Karpas-422 (cell line): ENCODE data around the gene IQGAP2. TPM values are rescaled to one million over a fixed set of nuclear protein-coding genes. Genes with fewer than 3 reads are reported as not detected.

ENCODE experiments used
- DNase-seq: peaks from one replicate; pipeline ENCODE4 v3.0.0-alpha.2; 2015
- H2AFZ ChIP-seq: fragments of 200-600 bp; sonication (generic); 2 replicates; pipeline ENCODE4 v1.6.1; 2014; ENCODE audit warnings: antibody characterized with exemption, low read length, mixed read lengths
- H3K27ac ChIP-seq: fragments of 200-600 bp; sonication (generic); 2 replicates; pipeline ENCODE4 v1.5.1; 2014; ENCODE audit warnings: mild to moderate bottlenecking, low read length, moderate library complexity
- H3K27me3 ChIP-seq: fragments of 200-600 bp; sonication (generic); 2 replicates; pipeline ENCODE4 v1.6.1; 2014; ENCODE audit warnings: low read length, mixed read lengths
- H3K36me3 ChIP-seq: fragments of 200-600 bp; sonication (generic); 2 replicates; pipeline ENCODE4 v1.6.1; 2014; ENCODE audit warnings: low read length, mixed read lengths; ENCODE audit not compliant: insufficient read depth
- H3K4me1 ChIP-seq: fragments of 200-600 bp; sonication (generic); 2 replicates; pipeline ENCODE4 v1.6.1; 2014; ENCODE audit warnings: mild to moderate bottlenecking, low read length, mixed read lengths
- H3K4me2 ChIP-seq: fragments of 200-600 bp; sonication (generic); 2 replicates; pipeline ENCODE4 v1.6.1; 2014; ENCODE audit warnings: low read length, low read depth, mild to moderate bottlenecking; ENCODE audit not compliant: poor library complexity, severe bottlenecking
- H3K4me3 ChIP-seq: fragments of 200-600 bp; sonication (generic); 2 replicates; pipeline ENCODE4 v1.5.1; 2014; ENCODE audit warnings: mild to moderate bottlenecking, antibody characterized with exemption, low read length, mixed read lengths
- H3K79me2 ChIP-seq: fragments of 200-600 bp; sonication (generic); 2 replicates; pipeline ENCODE4 v1.6.1; 2014; ENCODE audit warnings: mild to moderate bottlenecking, low read length, mixed read lengths
- H3K9ac ChIP-seq: fragments of 200-600 bp; sonication (generic); 2 replicates; pipeline ENCODE4 v1.6.0; 2014; ENCODE audit warnings: low read length
- H3K9me2 ChIP-seq: fragments of 200-600 bp; sonication (generic), shearing (Covaris generic); replicated peaks from 2 replicates; pipeline ENCODE4 v1.6.0; 2014; ENCODE audit warnings: mild to moderate bottlenecking, low read length, moderate library complexity; ENCODE audit not compliant: insufficient read depth
- H3K9me3 ChIP-seq: fragments of 300-700, 200-600 bp; sonication (generic); 2 replicates; pipeline ENCODE4 v1.6.1; 2014; ENCODE audit warnings: low read length, mixed read lengths
- H4K20me1 ChIP-seq: fragments of 200-600 bp; sonication (generic); 2 replicates; pipeline ENCODE4 v1.6.1; 2014; ENCODE audit warnings: mild to moderate bottlenecking, antibody characterized with exemption, low read length, low read depth; ENCODE audit not compliant: insufficient read depth
- total RNA-seq: library from RNA; depleted of rRNA; stranded (reverse); fragments of >200 nt; shearing (Covaris generic); gene quantifications from 2 replicates; pipeline ENCODE4 v1.2.3, GENCODE V29; 2014; ENCODE audit warnings: low replicate concordance

Gene IQGAP2
- total RNA-seq, 1 experiment from 2014 or later: not detected

GRCh38 chr5:76690704-76691466, 287.8 kb downstream of the IQGAP2 start:
- Histone ChIP-seq H3K4me1 (no peaks in the 10 kb centered on the region), H3K4me2 (no peak overlapping the region), H3K36me3 (no peaks in the 10 kb centered on the region), H4K20me1 (no peaks in the 10 kb centered on the region), H3K9ac (no peak overlapping the region), H3K4me3 (no peak overlapping the region), H3K9me3 (no peaks in the 10 kb centered on the region), H3K79me2 (no peaks in the 10 kb centered on the region), H3K27ac (no peak overlapping the region), H3K27me3 (no peaks in the 10 kb centered on the region), H3K9me2 (no peaks in the 10 kb centered on the region), H2AFZ (no peak overlapping the region)
- no peak for DNase-seq

- H3K9me3 ChIP-seq: no peaks in the 10 kb centered on the region
- no peaks in the 10 kb centered on the region for H3K36me3 ChIP-seq
- no peak overlapping the region for H3K9ac ChIP-seq
- no peak overlapping the region for H2AFZ ChIP-seq
- no peak overlapping the region for H3K4me2 ChIP-seq
- no peaks in the 10 kb centered on the region for H3K79me2 ChIP-seq
- no peak for DNase-seq
- no peaks in the 10 kb centered on the region for H3K27me3 ChIP-seq
- no peak overlapping the region for H3K27ac ChIP-seq
- no peaks in the 10 kb centered on the region for H3K4me1 ChIP-seq
- H3K4me3 ChIP-seq: no peak overlapping the region
- H4K20me1 ChIP-seq: no peaks in the 10 kb centered on the region
- no peaks in the 10 kb centered on the region for H3K9me2 ChIP-seq
These were observed 288.6 kb downstream of the IQGAP2 start for GRCh38 chr5:76691467-76692273.

GRCh38 chr5:76692274-76692540, 289.1 kb downstream of the IQGAP2 start:
- no peaks in the 10 kb centered on the region for H3K27me3 ChIP-seq
- H2AFZ ChIP-seq: no peak overlapping the region
- H3K9me3 ChIP-seq: no peaks in the 10 kb centered on the region
- no peak overlapping the region for H3K4me2 ChIP-seq
- no peaks in the 10 kb centered on the region for H3K36me3 ChIP-seq
- H3K27ac ChIP-seq: no peak overlapping the region
- no peak for DNase-seq
- no peaks in the 10 kb centered on the region for H3K4me1 ChIP-seq
- H3K4me3 ChIP-seq: no peak overlapping the region
- no peaks in the 10 kb centered on the region for H4K20me1 ChIP-seq
- no peaks in the 10 kb centered on the region for H3K79me2 ChIP-seq
- H3K9ac ChIP-seq: no peak overlapping the region
- no peaks in the 10 kb centered on the region for H3K9me2 ChIP-seq

GRCh38 chr5:76692651-76693050, 289.6 kb downstream of the IQGAP2 start:
- H2AFZ ChIP-seq: no peak overlapping the region
- no peak overlapping the region for H3K4me3 ChIP-seq
- no peaks in the 10 kb centered on the region for H3K36me3 ChIP-seq
- H3K9ac ChIP-seq: no peak overlapping the region
- H3K27me3 ChIP-seq: no peaks in the 10 kb centered on the region
- no peak for DNase-seq
- H3K9me2 ChIP-seq: no peaks in the 10 kb centered on the region
- no peak overlapping the region for H3K4me2 ChIP-seq
- no peaks in the 10 kb centered on the region for H3K4me1 ChIP-seq
- H3K79me2 ChIP-seq: no peaks in the 10 kb centered on the region
- H4K20me1 ChIP-seq: no peaks in the 10 kb centered on the region
- no peaks in the 10 kb centered on the region for H3K9me3 ChIP-seq
- H3K27ac ChIP-seq: no peak overlapping the region

GRCh38 chr5:76693141-76693540, 290.1 kb downstream of the IQGAP2 start:
- Histone ChIP-seq H2AFZ (no peak overlapping the region), H3K36me3 (no peaks in the 10 kb centered on the region), H3K27ac (no peak overlapping the region), H3K4me2 (no peak overlapping the region), H3K79me2 (no peaks in the 10 kb centered on the region), H3K4me1 (no peaks in the 10 kb centered on the region), H3K9ac (no peak overlapping the region), H3K9me3 (no peaks in the 10 kb centered on the region), H4K20me1 (no peaks in the 10 kb centered on the region), H3K4me3 (no peak overlapping the region), H3K27me3 (no peaks in the 10 kb centered on the region), H3K9me2 (no peaks in the 10 kb centered on the region)
- no peak for DNase-seq

- H3K27me3 ChIP-seq: no peaks in the 10 kb centered on the region
- no peaks in the 10 kb centered on the region for H3K79me2 ChIP-seq
- no peaks in the 10 kb centered on the region for H3K36me3 ChIP-seq
- no peaks in the 10 kb centered on the region for H3K9me2 ChIP-seq
- H3K27ac ChIP-seq: no peak overlapping the region
- no peak overlapping the region for H3K4me3 ChIP-seq
- H3K9ac ChIP-seq: no peak overlapping the region
- no peaks in the 10 kb centered on the region for H3K9me3 ChIP-seq
- no peak overlapping the region for H2AFZ ChIP-seq
- no peak for DNase-seq
- no peaks in the 10 kb centered on the region for H3K4me1 ChIP-seq
- no peak overlapping the region for H3K4me2 ChIP-seq
- H4K20me1 ChIP-seq: no peaks in the 10 kb centered on the region
These were observed 291.2 kb downstream of the IQGAP2 start for GRCh38 chr5:76694317-76694716.

- no peaks in the 10 kb centered on the region for H3K9me2 ChIP-seq
- no peaks in the 10 kb centered on the region for H3K9me3 ChIP-seq
- DNase-seq: no peak
- H3K27me3 ChIP-seq: no peaks in the 10 kb centered on the region
- H3K36me3 ChIP-seq: no peaks in the 10 kb centered on the region
- H3K27ac ChIP-seq: no peak overlapping the region
- no peaks in the 10 kb centered on the region for H3K79me2 ChIP-seq
- H3K4me2 ChIP-seq: no peak overlapping the region
- no peaks in the 10 kb centered on the region for H4K20me1 ChIP-seq
- no peaks in the 10 kb centered on the region for H3K4me1 ChIP-seq
- no peak overlapping the region for H2AFZ ChIP-seq
- no peak overlapping the region for H3K9ac ChIP-seq
- H3K4me3 ChIP-seq: no peak overlapping the region
These were observed 292.3 kb downstream of the IQGAP2 start for GRCh38 chr5:76695346-76695745.

GRCh38 chr5:76696251-76696650, 293.2 kb downstream of the IQGAP2 start:
- no peak overlapping the region for H3K4me3 ChIP-seq
- no peak overlapping the region for H3K9ac ChIP-seq
- H3K79me2 ChIP-seq: no peaks in the 10 kb centered on the region
- H2AFZ ChIP-seq: no peak overlapping the region
- no peak overlapping the region for H3K4me2 ChIP-seq
- DNase-seq: no peak
- H3K27me3 ChIP-seq: no peaks in the 10 kb centered on the region
- no peaks in the 10 kb centered on the region for H4K20me1 ChIP-seq
- no peaks in the 10 kb centered on the region for H3K9me3 ChIP-seq
- no peaks in the 10 kb centered on the region for H3K4me1 ChIP-seq
- no peaks in the 10 kb centered on the region for H3K36me3 ChIP-seq
- no peaks in the 10 kb centered on the region for H3K9me2 ChIP-seq
- H3K27ac ChIP-seq: no peak overlapping the region
